Psoas muscle (tissue), 8 donors: ENCODE results near the gene CLK4. TPM values are rescaled to one million over a fixed set of nuclear protein-coding genes. Genes with fewer than 3 reads are reported as not detected.

ENCODE experiments used
- ATAC-seq, 4 donors: fragments of 200-7000 bp; cut with Tn5 transposase; one replicate each; pipeline ENCODE4 v1.9.1; 2020; ENCODE audit warnings: moderate library complexity in 3 of 4, mild to moderate bottlenecking in 2 of 4
- DNase-seq, 2 donors: peaks; one replicate each; pipeline ENCODE4 v3.0.0-alpha.2; 2020
- H3K27ac ChIP-seq: fragments of 200-600 bp; one replicate; pipeline ENCODE4 v1.8.0; 2022
- H3K27me3 ChIP-seq, 3 donors: fragments of 200-600 bp in 1 of 3; one replicate each; pipeline versions ENCODE4 v1.6.1 to v1.8.0; 2013 to 2022; ENCODE audit warnings: low read length in 2 of 3, mild to moderate bottlenecking in 2 of 3, moderate library complexity in 1 of 3; ENCODE audit not compliant: insufficient read depth in 3 of 3
- H3K36me3 ChIP-seq, 2 donors: fragments of 200-600 bp in 1 of 2; one replicate each; pipeline versions ENCODE4 v1.6.1 to v1.8.0; 2013 to 2022; ENCODE audit warnings: low read depth in 1 of 2, mild to moderate bottlenecking in 1 of 2, moderate library complexity in 1 of 2; ENCODE audit not compliant: insufficient read depth in 1 of 2
- H3K4me1 ChIP-seq: fragments of 200-600 bp; one replicate; pipeline ENCODE4 v1.8.0; 2022
- H3K4me3 ChIP-seq: fragments of 200-600 bp; one replicate; pipeline ENCODE4 v1.8.0; 2022; ENCODE audit warnings: mild to moderate bottlenecking
- H3K9me3 ChIP-seq: fragments of 200-600 bp; one replicate; pipeline ENCODE4 v1.8.0; 2022
- CTCF ChIP-seq: fragments of 200-600 bp; IDR thresholded peaks from one replicate; pipeline ENCODE4 v1.8.0; 2022; ENCODE audit warnings: antibody characterized with exemption
- WGBS, 3 donors: extraction: QIAGEN DNeasy Blood & Tissue Kit; methylation state at CpG; one replicate each; pipeline versions ENCODE4 v1.1.6 to v1.1.7; 2013; 5-methylcytosine and 5-hydroxymethylcytosine counted together
- intact Hi-C, 2 donors: fragments of 100-400 bp; cut with DNase I; formaldehyde crosslinking; loops; one replicate each; pipeline versions ENCODE4 v1.11.0 to v1.14.2; 2022
- polyA plus RNA-seq, 3 donors: library from polyadenylated mRNA; stranded (reverse); fragments of 200-250 nt; gene quantifications; one replicate each; pipeline ENCODE4 v1.2.3, GENCODE V29; 2013
- total RNA-seq, 4 donors: library from RNA; stranded (reverse); fragmentation: NEBNext Ultra II Directional in 2 of 4; extraction: Animal tissue kit (Norgen Biotek cat#: 25700) in 2 of 4; gene quantifications; one replicate each; pipeline versions ENCODE4 v1.2.1 to v1.2.4, GENCODE V29; 2021 to 2023
- donor health status: healthy with polysubstance abuse.
- donor health status: DM: no; HTN: no; CAD: no; lungs with moderate emphysema.
- donor health status: Bipolar disorder and iron deficiency.
- donor health status: healthy.
- donor health status: DM: yes; HTN: yes; CAD: no.
- donor health status: DM: no; HTN: no; CAD: no.
- donor health status: DM: no; HTN: no; CAD: no.
- donor health status: DM: yes; HTN: yes; CAD: no.

Gene CLK4
- total and polyA plus RNA-seq, 7 donors: 4.9 to 31.5 (median 15.1) TPM

GRCh38 chr5:178667101-178667500 lies 40.3 kb upstream of the CLK4 start:
- Histone ChIP-seq H3K27me3 (peaks cover 0 to 8% (median 4%) of the 10 kb centered on the region in 3 donors), H3K27ac (no peak overlapping the region), H3K4me3 (no peak overlapping the region), H3K36me3 (no peaks in the 10 kb centered on the region), H3K4me1 (no peaks in the 10 kb centered on the region), H3K9me3 (no peaks in the 10 kb centered on the region)
- no peak for DNase-seq
- no peak for TF ChIP-seq CTCF
- WGBS, 3 donors: 43 to 48% (median 45%) methylated on average over 5 of the region's 5 CpGs
- ATAC-seq: no peak
- intact Hi-C loops: no loop called here

- DNase-seq: no peak
- ATAC-seq: no peak
- Histone ChIP-seq H3K27me3 (peaks cover 0 to 11% (median 3%) of the 10 kb centered on the region in 3 donors), H3K4me3 (no peak overlapping the region), H3K9me3 (no peaks in the 10 kb centered on the region), H3K4me1 (no peaks in the 10 kb centered on the region), H3K27ac (no peak overlapping the region), H3K36me3 (no peaks in the 10 kb centered on the region)
- TF ChIP-seq CTCF: no peak
- intact Hi-C loops: no loop called here
- 37 to 41% (median 39%) methylated on average over 3 of the region's 3 CpGs for WGBS, 3 donors
These were observed 37.3 kb upstream of the CLK4 start for GRCh38 chr5:178664141-178664540.

GRCh38 chr5:178662541-178662860 lies 35.7 kb upstream of the CLK4 start:
- Histone ChIP-seq H3K9me3 (no peaks in the 10 kb centered on the region), H3K36me3 (no peaks in the 10 kb centered on the region), H3K27me3 (peaks cover 0 to 10% (median 6%) of the 10 kb centered on the region in 3 donors), H3K4me1 (no peaks in the 10 kb centered on the region), H3K27ac (no peak overlapping the region), H3K4me3 (no peak overlapping the region)
- intact Hi-C loops: no loop called here
- 89 to 90% (median 89%) methylated on average over 10 of the region's 10 CpGs for whole genome bisulfite sequencing, 3 donors
- no peak for DNase-seq
- no peak for TF ChIP-seq CTCF
- ATAC-seq: no peak

GRCh38 chr5:178661836-178662540 lies 35.1 kb upstream of the CLK4 start:
- intact Hi-C loops: no loop called here
- no peaks in the 10 kb centered on the region for H3K4me1 ChIP-seq
- no peak overlapping the region for H3K27ac ChIP-seq
- H3K4me3 ChIP-seq: no peak overlapping the region
- TF ChIP-seq CTCF: no peak
- peaks cover 0 to 6% (median 5%) of the 10 kb centered on the region in 3 donors for H3K27me3 ChIP-seq
- ATAC-seq: no peak
- H3K36me3 ChIP-seq: no peaks in the 10 kb centered on the region
- 86 to 93% (median 91%) methylated on average over 21 of the region's 21 CpGs for WGBS, 3 donors
- no peaks in the 10 kb centered on the region for H3K9me3 ChIP-seq
- no peak for DNase-seq
